Measurements from ENCODE around the gene SRMS. TPM values are rescaled to one million over a fixed set of nuclear protein-coding genes. Genes with fewer than 3 reads are reported as not detected.

Gene SRMS
- total RNA-seq, 1 experiment from 2014 or later = 0.22 TPM

- BruUV-seq (replicated peaks) = no TSS peak
- H3K4me1 ChIP-seq (ENCODE audit: insufficient read depth, low read length) = peaks cover 18% of the 10 kb centered on the region
- ATAC-seq (no peak), DNase-seq (no peak)
- no peak overlapping the region for H3K4me2 ChIP-seq (ENCODE audit: low read length)
- H3F3A ChIP-seq (ENCODE audit: low read length, unreplicated experiment) = no peaks in the 10 kb centered on the region
- H3K27me3 ChIP-seq (ENCODE audit: low read length) = no peaks in the 10 kb centered on the region
- POLR2A ChIA-PET (ENCODE audit: unreplicated experiment) = no interaction called here
- H4K20me1 ChIP-seq (ENCODE audit: low read length) = no peaks in the 10 kb centered on the region
- no peak overlapping the region for H3K27ac ChIP-seq (ENCODE audit: low read length)
- no peaks in the 10 kb centered on the region for H3K9me2 ChIP-seq (replicated peaks; ENCODE audit: low read length)
- TF ChIP-seq CTCF (conservative IDR thresholded peaks at IDR 0.05; ENCODE audit: low read depth, low read length) = no peak
- no peak for TF ChIP-seq EZH2phosphoT487 (IDR thresholded peaks at IDR 0.05; ENCODE audit: borderline replicate concordance, low read length)
- TF ChIP-seq EZH2 (IDR thresholded peaks at IDR 0.05; ENCODE audit: low read length, unreplicated experiment) = no peak
- no peaks in the 10 kb centered on the region for H3K36me3 ChIP-seq (ENCODE audit: low read depth, low read length)
- H3K79me2 ChIP-seq (ENCODE audit: low read length) = peaks cover 4% of the 10 kb centered on the region
- no peak overlapping the region for H3K4me3 ChIP-seq (ENCODE audit: low read length)
- H3K9me3 ChIP-seq (ENCODE audit: low read length) = no peaks in the 10 kb centered on the region
- intact Hi-C loops (cut with micrococcal nuclease) = no loop called here
- H3K9ac ChIP-seq (ENCODE audit: low read length) = no peak overlapping the region
- CTCF ChIA-PET = no interaction called here
- H2AFZ ChIP-seq (ENCODE audit: low read length) = no peak overlapping the region
Observed at GRCh38 chr20:63578224-63579016, 30.9 kb upstream of the SRMS start.

- POLR2A ChIA-PET (ENCODE audit: unreplicated experiment) = no interaction called here
- H3K4me3 ChIP-seq (ENCODE audit: low read length) = no peak overlapping the region
- no peaks in the 10 kb centered on the region for H4K20me1 ChIP-seq (ENCODE audit: low read length)
- intact Hi-C loops (cut with micrococcal nuclease) = no loop called here
- H2AFZ ChIP-seq (ENCODE audit: low read length) = no peak overlapping the region
- peaks cover 12% of the 10 kb centered on the region for H3K79me2 ChIP-seq (ENCODE audit: low read length)
- no TSS peak for BruUV-seq (replicated peaks)
- peaks cover 24% of the 10 kb centered on the region for H3K4me1 ChIP-seq (ENCODE audit: insufficient read depth, low read length)
- ATAC-seq (no peak), DNase-seq (no peak)
- H3K27me3 ChIP-seq (ENCODE audit: low read length) = no peaks in the 10 kb centered on the region
- CTCF ChIA-PET = no interaction called here
- no peak overlapping the region for H3K9ac ChIP-seq (ENCODE audit: low read length)
- H3K4me2 ChIP-seq (ENCODE audit: low read length) = no peak overlapping the region
- no peaks in the 10 kb centered on the region for H3K36me3 ChIP-seq (ENCODE audit: low read depth, low read length)
- H3K9me2 ChIP-seq (replicated peaks; ENCODE audit: low read length) = no peaks in the 10 kb centered on the region
- no peak overlapping the region for H3K27ac ChIP-seq (ENCODE audit: low read length)
- no peaks in the 10 kb centered on the region for H3F3A ChIP-seq (ENCODE audit: low read length, unreplicated experiment)
- no peak for TF ChIP-seq CTCF (conservative IDR thresholded peaks at IDR 0.05; ENCODE audit: low read depth, low read length)
- no peaks in the 10 kb centered on the region for H3K9me3 ChIP-seq (ENCODE audit: low read length)
Observed at GRCh38 chr20:63577317-63577894, 29.9 kb upstream of the SRMS start.

GRCh38 chr20:63576311-63576710, 28.8 kb upstream of the SRMS start:
- intact Hi-C loops (cut with micrococcal nuclease) = no loop called here
- no peak for ATAC-seq

More at GRCh38 chr20:63576311-63576710, 28.8 kb upstream of the SRMS start:
- ChIA-PET POLR2A (ENCODE audit: unreplicated experiment) (interaction anchor here (0.6 kb wide), 1 partner anchor 41 kb away, joined by 3 read pairs; no protein-coding TSS in a partner anchor), CTCF (interaction anchor here (0.6 kb wide), 2 partner anchors 58 to 82 kb away, joined by 4 to 7 read pairs; partner anchors contain the start of gene RTEL1)
- H2AFZ ChIP-seq (ENCODE audit: low read length) = no peak overlapping the region
- TF ChIP-seq CTCF (conservative IDR thresholded peaks at IDR 0.05; ENCODE audit: low read depth, low read length) (no peak), EZH2phosphoT487 (IDR thresholded peaks at IDR 0.05; ENCODE audit: borderline replicate concordance, low read length) (no peak), EZH2 (IDR thresholded peaks at IDR 0.05; ENCODE audit: low read length, unreplicated experiment) (no peak)
- no peaks in the 10 kb centered on the region for H3K36me3 ChIP-seq (ENCODE audit: low read depth, low read length)
- DNase-seq = no peak
- H3K9me3 ChIP-seq (ENCODE audit: low read length) = no peaks in the 10 kb centered on the region
- peaks cover 23% of the 10 kb centered on the region for H3K4me1 ChIP-seq (ENCODE audit: insufficient read depth, low read length)
- no peaks in the 10 kb centered on the region for H3K9me2 ChIP-seq (replicated peaks; ENCODE audit: low read length)
- H3K4me2 ChIP-seq (ENCODE audit: low read length) = no peak overlapping the region
- no TSS peak for BruUV-seq (replicated peaks)
- no peak overlapping the region for H3K9ac ChIP-seq (ENCODE audit: low read length)
- H3K79me2 ChIP-seq (ENCODE audit: low read length) = peaks cover 12% of the 10 kb centered on the region
- H3K27ac ChIP-seq (ENCODE audit: low read length) = no peak overlapping the region
- no peaks in the 10 kb centered on the region for H4K20me1 ChIP-seq (ENCODE audit: low read length)
- no peaks in the 10 kb centered on the region for H3K27me3 ChIP-seq (ENCODE audit: low read length)
- H3K4me3 ChIP-seq (ENCODE audit: low read length) = no peak overlapping the region
- no peaks in the 10 kb centered on the region for H3F3A ChIP-seq (ENCODE audit: low read length, unreplicated experiment)

Measured in PC-3 (cell line).